HG02938 (cell line): ENCODE results near the gene ADARB2.

ENCODE experiments used
- ATAC-seq: cut with Tn5 transposase; IDR thresholded peaks from one replicate; pipeline ENCODE4 v1.9.1; 2021; ENCODE audit warnings: mild to moderate bottlenecking, moderate library complexity; ENCODE audit not compliant: unreplicated experiment

The ADARB2 gene

GRCh38 chr10:1130995-1131790, 606.1 kb downstream of the ADARB2 start:
- no peak for ATAC-seq

GRCh38 chr10:1130226-1130625, 607.1 kb downstream of the ADARB2 start:
- ATAC-seq, result no peak

GRCh38 chr10:1128649-1129048, 608.7 kb downstream of the ADARB2 start:
- ATAC-seq, result no peak

GRCh38 chr10:1128115-1128514, 609.2 kb downstream of the ADARB2 start:
- ATAC-seq, result no peak

- ATAC-seq, result no peak
Measured at GRCh38 chr10:1127629-1128028, 609.7 kb downstream of the ADARB2 start.
